ENCODE data around the gene GPR160.

GPR160 gene

DNA sequence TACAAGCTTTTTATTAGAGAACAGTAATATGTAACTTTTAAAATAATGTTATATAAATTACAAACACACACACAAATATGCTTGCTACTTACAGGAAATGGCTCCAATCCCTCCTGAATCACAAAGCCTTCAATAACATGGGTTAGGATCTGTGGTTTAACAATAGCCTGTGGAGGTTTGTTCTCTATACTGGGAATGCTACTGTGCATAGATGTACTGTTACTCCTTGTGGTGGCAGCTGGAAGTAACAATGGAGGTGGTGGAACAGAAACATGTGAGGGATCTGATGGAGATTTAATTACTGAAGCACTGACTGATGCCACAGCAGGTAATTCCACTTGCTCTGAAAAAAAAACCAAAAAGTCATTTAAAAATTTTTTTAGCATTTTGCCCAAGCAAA lies 79.3 kb downstream of the GPR160 start:
- in situ Hi-C loops (cut with HindIII; ENCODE audit: low pct_unique_long_range_greater_than_20kb, low sequenced_read_pairs) = no loop called here
- no peak for TF ChIP-seq JUND (IDR thresholded peaks at IDR 0.05; ENCODE audit: low read depth)
- peak; percentile 22 to 61 for DNase-seq (ENCODE audit: low read depth in 1 of 2, low spot score in 1 of 2)

- no peak for DNase-seq (ENCODE audit: low read depth in 1 of 2, low spot score in 1 of 2)
- no peak for TF ChIP-seq JUND (IDR thresholded peaks at IDR 0.05; ENCODE audit: low read depth)
- in situ Hi-C loops (cut with HindIII; ENCODE audit: low pct_unique_long_range_greater_than_20kb, low sequenced_read_pairs) = no loop called here
Observed at GRCh38 chr3:170128259-170128976, 90.6 kb downstream of the GPR160 start.

GRCh38 chr3:170128977-170129431 lies 91.2 kb downstream of the GPR160 start:
- TF ChIP-seq JUND (IDR thresholded peaks at IDR 0.05; ENCODE audit: low read depth) = no peak
- DNase-seq (ENCODE audit: low read depth in 1 of 2, low spot score in 1 of 2) = no peak
- in situ Hi-C loops (cut with HindIII; ENCODE audit: low pct_unique_long_range_greater_than_20kb, low sequenced_read_pairs) = no loop called here

DNA sequence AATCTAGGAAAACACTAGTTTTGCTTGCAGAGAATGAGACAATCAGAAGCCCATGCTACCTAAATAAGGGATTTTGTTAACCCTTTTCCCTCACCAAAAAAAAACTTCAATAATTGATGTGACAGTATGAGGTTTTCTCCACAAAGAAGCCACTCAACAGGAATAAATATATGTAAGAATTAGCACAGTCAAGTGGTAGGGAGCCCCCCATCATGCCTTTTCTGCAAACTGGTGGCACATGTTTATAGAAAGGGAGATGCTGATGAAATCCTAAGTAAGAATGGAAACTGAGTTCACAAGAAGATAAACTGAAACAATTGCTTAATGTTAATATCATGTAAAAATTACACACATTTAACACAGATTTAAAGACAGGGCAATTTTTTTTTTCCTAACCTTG lies 92.7 kb downstream of the GPR160 start:
- no peak for DNase-seq (ENCODE audit: low read depth in 1 of 2, low spot score in 1 of 2)
- in situ Hi-C loops (cut with HindIII; ENCODE audit: low pct_unique_long_range_greater_than_20kb, low sequenced_read_pairs) = no loop called here
- no peak for TF ChIP-seq JUND (IDR thresholded peaks at IDR 0.05; ENCODE audit: low read depth)

DNA sequence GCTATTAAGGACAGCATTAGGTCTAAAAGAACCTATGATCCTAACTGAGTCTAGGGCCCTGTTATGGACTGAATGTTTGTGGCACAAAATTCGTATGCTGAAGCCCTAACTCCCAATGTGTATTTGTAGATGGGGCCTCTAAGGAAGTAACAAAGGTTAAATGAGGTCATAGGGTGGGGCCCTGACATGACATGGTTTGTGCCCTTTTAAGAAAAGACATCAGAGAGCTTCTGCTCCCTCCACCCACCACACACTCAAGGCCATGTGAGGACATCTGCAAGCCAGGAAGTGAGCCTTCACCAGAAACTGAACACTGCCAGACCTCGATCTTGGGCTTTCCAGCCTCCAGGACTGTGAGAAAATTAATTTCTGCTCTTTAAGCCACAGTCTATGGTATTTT lies 94.5 kb downstream of the GPR160 start:
- no peak for DNase-seq (ENCODE audit: low read depth in 1 of 2, low spot score in 1 of 2)
- TF ChIP-seq JUND (IDR thresholded peaks at IDR 0.05; ENCODE audit: low read depth) = no peak
- in situ Hi-C loops (cut with HindIII; ENCODE audit: low pct_unique_long_range_greater_than_20kb, low sequenced_read_pairs) = no loop called here

All from T47D (cell line).